SK-N-SH (cell line): ENCODE measurements around the gene SUSD3. TPM values are rescaled to one million over a fixed set of nuclear protein-coding genes. Genes with fewer than 3 reads are reported as not detected.
A peak's percentile ranks its signal among the peaks of the same experiment; 100 is the strongest.

Experiments used
- CTCF ChIA-PET: fragments of 300-600, 350-600 bp; formaldehyde crosslinking; extraction: SDS; loops from one replicate; lab custom pipeline; 2021; lab: Yijun Ruan, JAX
- POLR2A ChIA-PET: fragments of 350-600 bp; sonication (Branson Sonifier 250); formaldehyde crosslinking; extraction: SDS; loops from one replicate; lab custom pipeline; 2020; ENCODE audit warnings: antibody characterized with exemption, inconsistent platforms; lab: Yijun Ruan, JAX
- DNase-seq: peaks from one replicate; pipeline ENCODE4 v3.0.0; 2012
- H2AFZ ChIP-seq: fragments of 200-600 bp; sonication (generic); 2 replicates; pipeline ENCODE4 v1.8.1; 2016; ENCODE audit warnings: antibody characterized with exemption, mild to moderate bottlenecking, low read depth
- H3F3A ChIP-seq: fragments of 200-600 bp; sonication (generic); replicated peaks from 2 replicates; pipeline ENCODE3; 2016; ENCODE audit warnings: antibody characterized with exemption, mild to moderate bottlenecking; ENCODE audit not compliant: insufficient read depth
- H3K27ac ChIP-seq, 2 experiments: fragments of 200-500 bp in 1 of 2; fragments of 200-600 bp in 1 of 2; sonication (Bioruptor generic) in 1 of 2; sonication (generic), shearing (Covaris generic) in 1 of 2; 2 replicates each; pipeline versions ENCODE4 v1.5.1 to v1.6.1; 2014 to 2016; ENCODE audit warnings: low read depth in 2 of 2, inconsistent platforms in 1 of 2, low read length in 1 of 2, mild to moderate bottlenecking in 1 of 2, mixed read lengths in 1 of 2
- H3K27me3 ChIP-seq: fragments of 200-600 bp; sonication (generic), shearing (Covaris generic); 2 replicates; pipeline ENCODE4 v1.6.1; 2016; ENCODE audit warnings: mixed run types; ENCODE audit not compliant: insufficient read depth
- H3K36me3 ChIP-seq, 2 experiments: fragments of 200-500 bp in 1 of 2; fragments of 200-600 bp in 1 of 2; sonication (Bioruptor generic) in 1 of 2; sonication (generic) in 1 of 2; replicated peaks in 1 of 2; 2 replicates each; pipeline versions ENCODE3 to v1.5.1; 2014 to 2016; ENCODE audit warnings: low read length in 1 of 2, mild to moderate bottlenecking in 1 of 2; ENCODE audit not compliant: insufficient read depth in 2 of 2, control insufficient read depth in 1 of 2
- H3K4me1 ChIP-seq, 2 experiments: fragments of 200-500 bp in 1 of 2; fragments of 200-600 bp in 1 of 2; sonication (Bioruptor generic) in 1 of 2; sonication (generic), shearing (Covaris generic) in 1 of 2; 2 replicates each; pipeline versions ENCODE4 v1.5.1 to v1.6.1; 2014 to 2016; ENCODE audit warnings: low read depth in 1 of 2, low read length in 1 of 2, mixed run types in 1 of 2; ENCODE audit not compliant: insufficient read depth in 2 of 2, control insufficient read depth in 1 of 2
- H3K4me2 ChIP-seq: fragments of 200-600 bp; sonication (generic), shearing (Covaris generic); 2 replicates; pipeline ENCODE4 v1.6.1; 2017; ENCODE audit warnings: mixed run types
- H3K4me3 ChIP-seq, 2 experiments: fragments of 200-500 bp in 1 of 2; fragments of 200-600 bp in 1 of 2; sonication (Bioruptor generic) in 1 of 2; sonication (generic), shearing (Covaris generic) in 1 of 2; 2 replicates each; pipeline versions ENCODE4 v1.5.1 to v1.8.1; 2014 to 2016; ENCODE audit warnings: low read depth in 2 of 2, inconsistent platforms in 1 of 2, low read length in 1 of 2, mild to moderate bottlenecking in 1 of 2, mixed read lengths in 1 of 2, moderate library complexity in 1 of 2
- H3K79me2 ChIP-seq: fragments of 200-600 bp; sonication (generic); 2 replicates; pipeline ENCODE4 v1.8.1; 2017; ENCODE audit warnings: mild to moderate bottlenecking; ENCODE audit not compliant: insufficient read depth
- H3K9ac ChIP-seq: fragments of 200-600 bp; sonication (generic); 2 replicates; pipeline ENCODE4 v1.6.1; 2017; ENCODE audit warnings: mixed run types
- H3K9me2 ChIP-seq: fragments of 200-600 bp; sonication (generic); 2 replicates; pipeline ENCODE4 v1.6.1; 2017; ENCODE audit warnings: mixed run types
- H3K9me3 ChIP-seq: fragments of 200-600 bp; sonication (generic); 2 replicates; pipeline ENCODE4 v1.6.1; 2017; ENCODE audit warnings: mixed run types, mild to moderate bottlenecking, moderate library complexity
- H4K20me1 ChIP-seq: fragments of 200-600 bp; sonication (generic); 2 replicates; pipeline ENCODE4 v1.6.1; 2017; ENCODE audit warnings: mild to moderate bottlenecking, mixed run types; ENCODE audit not compliant: insufficient read depth
- CHD2 ChIP-seq: fragments of 150-350 bp; IDR thresholded peaks from 2 replicates; pipeline ENCODE4 v1.6.1; 2018; ENCODE audit warnings: low read length; ENCODE audit not compliant: partially characterized antibody
- ELF1 ChIP-seq: IDR thresholded peaks from 2 replicates; pipeline ENCODE4 v1.4.0; 2012
- EP300 ChIP-seq, 2 experiments: IDR thresholded peaks; 2 replicates each; pipeline versions ENCODE4 v1.4.0 to v1.6.1; 2012; ENCODE audit warnings: borderline replicate concordance in 1 of 2, low read depth in 1 of 2, low read length in 1 of 2
- EZH2phosphoT487 ChIP-seq: fragments of 200-600 bp; sonication (generic); IDR thresholded peaks from 2 replicates; pipeline ENCODE4 v1.6.1; 2017; ENCODE audit warnings: low read depth, mixed run types, mild to moderate bottlenecking, antibody characterized with exemption, moderate library complexity, borderline replicate concordance
- FOSL2 ChIP-seq: IDR thresholded peaks from 2 replicates; pipeline ENCODE4 v1.4.0; 2012; ENCODE audit warnings: low read depth, mild to moderate bottlenecking, moderate library complexity, borderline replicate concordance
- FOXM1 ChIP-seq: IDR thresholded peaks from 2 replicates; pipeline ENCODE4 v1.4.0; 2012; ENCODE audit warnings: low read depth, mild to moderate bottlenecking
- JUND ChIP-seq: IDR thresholded peaks from 2 replicates; pipeline ENCODE4 v1.4.0; 2012
- MEF2A ChIP-seq: IDR thresholded peaks from 2 replicates; pipeline ENCODE4 v1.4.0; 2012; ENCODE audit warnings: low read depth, borderline replicate concordance
- RAD21 ChIP-seq: IDR thresholded peaks from 2 replicates; pipeline ENCODE4 v1.6.1; 2012; ENCODE audit warnings: mild to moderate bottlenecking, low read length
- RCOR1 ChIP-seq: fragments of 150-350 bp; IDR thresholded peaks from 2 replicates; pipeline ENCODE4 v1.6.1; 2017; ENCODE audit warnings: antibody characterized with exemption, low read length
- SIN3A ChIP-seq: IDR thresholded peaks from 2 replicates; pipeline ENCODE4 v1.6.1; 2012; ENCODE audit warnings: low read depth, mild to moderate bottlenecking, low read length, moderate library complexity, borderline replicate concordance
- TCF12 ChIP-seq: IDR thresholded peaks from 2 replicates; pipeline ENCODE4 v1.4.0; 2012
- TEAD4 ChIP-seq: IDR thresholded peaks from 2 replicates; pipeline ENCODE4 v1.4.0; 2012; ENCODE audit warnings: mild to moderate bottlenecking, borderline replicate concordance; ENCODE audit not compliant: insufficient read depth
- WGBS: methylation state at CpG from one replicate; pipeline ENCODE4 v1.1.6; 2017; ENCODE audit warnings: low lambda C conversion rate; 5-methylcytosine and 5-hydroxymethylcytosine counted together
- polyA plus RNA-seq, 3 experiments: library from polyadenylated mRNA; depleted of rRNA; stranded (reverse); fragments of >200 nt; gene quantifications; 2 replicates each; pipeline ENCODE4 v1.2.3, GENCODE V29; 2012
- TF ChIP-seq, protein P1 (sequence below): IDR thresholded peaks from 2 replicates; pipeline ENCODE4 v1.4.0; 2012; ENCODE audit warnings: low read depth, borderline replicate concordance
- TF ChIP-seq, protein P2 (sequence below): fragments of 150-350 bp; IDR thresholded peaks from 2 replicates; pipeline ENCODE4 v1.6.1; 2017; ENCODE audit warnings: antibody characterized with exemption, low read length, low read depth, borderline replicate concordance
- TF ChIP-seq, protein P3 (sequence below): fragments of 200-600 bp; sonication (generic); IDR thresholded peaks from 2 replicates; pipeline ENCODE4 v1.6.1; 2017; ENCODE audit warnings: antibody characterized with exemption, mild to moderate bottlenecking, moderate library complexity

The SUSD3 gene
- polyA plus RNA-seq, 1 of the 3 experiments (the other 2 are of a cell fraction), result 0.49 TPM

DNA sequence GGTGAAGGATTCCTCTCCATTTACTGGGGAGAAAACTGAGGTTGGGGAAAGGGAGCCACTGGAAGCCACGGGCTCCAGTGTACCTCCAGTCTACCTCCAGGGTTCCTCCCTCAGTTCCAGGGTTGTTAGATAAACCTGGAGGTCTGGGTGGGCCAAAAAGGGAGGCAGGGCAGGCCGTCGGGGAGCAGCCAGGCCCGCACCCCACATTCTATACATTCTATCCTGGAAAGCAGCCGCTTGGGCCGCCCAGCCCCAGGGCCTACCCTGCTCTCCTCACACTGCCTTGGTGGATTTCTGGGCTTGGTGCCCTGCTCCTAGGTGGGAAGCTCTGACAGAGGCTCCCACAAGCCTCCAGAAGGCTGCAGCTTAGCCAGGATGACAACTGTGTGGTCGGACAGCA is 18.1 kb upstream of the SUSD3 start:
- H3K79me2 ChIP-seq, result no peaks in the 10 kb centered on the region
- no peak overlapping the region for H3K4me3 ChIP-seq
- no peak overlapping the region for H2AFZ ChIP-seq
- H3K36me3 ChIP-seq, result no peaks in the 10 kb centered on the region
- ChIA-PET CTCF (no interaction called here), POLR2A (no interaction called here)
- H3K9me3 ChIP-seq, result no peaks in the 10 kb centered on the region
- no peak overlapping the region for H3K9ac ChIP-seq
- 71% methylated on average over 6 of the region's 7 CpGs for WGBS
- no peaks in the 10 kb centered on the region; a peak in 1 of 4 replicates for H3K4me1 ChIP-seq
- no peak overlapping the region for H3K4me2 ChIP-seq
- TF ChIP-seq TEAD4, result no peak
- no peak for TF ChIP-seq RAD21
- TF ChIP-seq ELF1, result no peak
- TF ChIP-seq RCOR1, result no peak
- DNase-seq, result no peak
- H3K27me3 ChIP-seq, result no peaks in the 10 kb centered on the region
- H3K9me2 ChIP-seq, result no peaks in the 10 kb centered on the region
- H3K27ac ChIP-seq, result no peak overlapping the region
- H4K20me1 ChIP-seq, result no peaks in the 10 kb centered on the region
- no peaks in the 10 kb centered on the region for H3F3A ChIP-seq

DNA sequence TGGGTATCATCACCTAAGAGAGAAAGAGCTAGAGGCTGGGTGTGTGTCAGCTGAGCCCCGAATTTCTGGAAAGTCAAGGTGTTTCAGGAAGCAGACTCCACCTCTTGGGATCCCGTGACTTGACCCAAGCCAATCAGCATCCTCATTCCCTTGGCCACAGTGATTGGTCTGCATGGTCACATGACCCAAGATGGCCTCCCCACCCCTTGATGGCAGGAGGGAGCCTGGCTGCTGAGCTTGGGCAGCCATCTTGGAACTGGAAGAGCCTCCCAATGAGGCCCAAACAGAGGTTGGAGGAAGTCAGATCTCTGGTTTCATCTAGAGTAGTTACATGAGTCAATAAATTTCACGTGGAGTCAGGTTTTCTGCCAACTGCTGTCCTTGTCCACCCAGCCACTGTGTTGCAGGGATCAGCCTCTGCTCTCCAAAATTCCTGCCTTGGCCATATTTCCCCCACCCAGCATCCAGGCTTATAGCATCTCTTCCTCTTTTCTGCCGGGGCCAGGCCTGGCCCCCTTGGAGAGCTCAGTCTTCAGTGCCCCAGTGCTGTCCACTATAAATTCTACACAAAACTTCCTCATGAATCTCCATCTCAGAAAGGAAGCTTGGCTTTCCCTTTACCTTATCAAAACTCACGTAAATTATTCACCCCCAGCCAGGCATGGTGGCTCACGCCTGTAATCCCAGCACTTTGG is 17.2 kb upstream of the SUSD3 start:
- Histone ChIP-seq H4K20me1 (no peaks in the 10 kb centered on the region), H3K4me1 (no peaks in the 10 kb centered on the region; a peak in 1 of 4 replicates), H3K27me3 (no peaks in the 10 kb centered on the region), H3K4me2 (no peak overlapping the region), H3K4me3 (no peak overlapping the region), H3K36me3 (no peaks in the 10 kb centered on the region), H3K9ac (no peak overlapping the region), H3K27ac (no peak overlapping the region), H3K9me3 (no peaks in the 10 kb centered on the region), H3K9me2 (no peaks in the 10 kb centered on the region), H3K79me2 (no peaks in the 10 kb centered on the region), H2AFZ (no peak overlapping the region), H3F3A (no peaks in the 10 kb centered on the region)
- 72% methylated on average over 6 of the region's 6 CpGs for WGBS
- TF ChIP-seq, protein P1, sequence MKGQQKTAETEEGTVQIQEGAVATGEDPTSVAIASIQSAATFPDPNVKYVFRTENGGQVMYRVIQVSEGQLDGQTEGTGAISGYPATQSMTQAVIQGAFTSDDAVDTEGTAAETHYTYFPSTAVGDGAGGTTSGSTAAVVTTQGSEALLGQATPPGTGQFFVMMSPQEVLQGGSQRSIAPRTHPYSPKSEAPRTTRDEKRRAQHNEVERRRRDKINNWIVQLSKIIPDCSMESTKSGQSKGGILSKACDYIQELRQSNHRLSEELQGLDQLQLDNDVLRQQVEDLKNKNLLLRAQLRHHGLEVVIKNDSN, result peak; percentile 63; the same call in 1 of the 2 replicates
- no peak for TF ChIP-seq EP300 (IDR thresholded peaks at IDR 0.05; ENCODE audit: borderline replicate concordance in 1 of 2, low read depth in 1 of 2, low read length in 1 of 2)
- no peak for DNase-seq
- POLR2A ChIA-PET, result no interaction called here
- CTCF ChIA-PET, result no interaction called here

DNA sequence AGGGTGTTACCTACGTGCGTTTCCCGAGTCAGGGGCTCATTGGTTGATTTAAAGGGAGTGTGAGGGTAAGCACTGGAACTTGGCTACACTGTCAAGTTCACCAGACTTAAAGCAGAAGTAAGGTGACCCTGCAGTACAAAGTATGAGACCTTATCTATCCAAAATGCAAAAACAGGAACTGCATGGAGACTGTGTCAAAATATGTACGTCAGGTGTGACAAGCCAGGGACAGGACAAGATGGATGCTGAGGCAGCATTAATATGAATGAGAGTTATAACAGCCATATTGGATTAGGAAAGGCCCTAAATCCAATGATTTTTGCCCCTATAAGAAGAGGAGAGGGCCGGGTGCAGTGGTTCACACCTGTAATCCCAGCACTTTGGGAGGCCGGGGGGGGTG is 15.4 kb upstream of the SUSD3 start:
- 68% methylated on average over 6 of the region's 6 CpGs for WGBS
- no peaks in the 10 kb centered on the region for H3K9me2 ChIP-seq
- TF ChIP-seq TEAD4 (no peak), MEF2A (no peak), CHD2 (no peak), SIN3A (no peak), FOXM1 (no peak), FOSL2 (no peak), TCF12 (no peak), EZH2phosphoT487 (no peak), JUND (no peak)
- TF ChIP-seq, protein P2, sequence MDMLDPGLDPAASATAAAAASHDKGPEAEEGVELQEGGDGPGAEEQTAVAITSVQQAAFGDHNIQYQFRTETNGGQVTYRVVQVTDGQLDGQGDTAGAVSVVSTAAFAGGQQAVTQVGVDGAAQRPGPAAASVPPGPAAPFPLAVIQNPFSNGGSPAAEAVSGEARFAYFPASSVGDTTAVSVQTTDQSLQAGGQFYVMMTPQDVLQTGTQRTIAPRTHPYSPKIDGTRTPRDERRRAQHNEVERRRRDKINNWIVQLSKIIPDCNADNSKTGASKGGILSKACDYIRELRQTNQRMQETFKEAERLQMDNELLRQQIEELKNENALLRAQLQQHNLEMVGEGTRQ, result no peak
- TF ChIP-seq, protein P3, sequence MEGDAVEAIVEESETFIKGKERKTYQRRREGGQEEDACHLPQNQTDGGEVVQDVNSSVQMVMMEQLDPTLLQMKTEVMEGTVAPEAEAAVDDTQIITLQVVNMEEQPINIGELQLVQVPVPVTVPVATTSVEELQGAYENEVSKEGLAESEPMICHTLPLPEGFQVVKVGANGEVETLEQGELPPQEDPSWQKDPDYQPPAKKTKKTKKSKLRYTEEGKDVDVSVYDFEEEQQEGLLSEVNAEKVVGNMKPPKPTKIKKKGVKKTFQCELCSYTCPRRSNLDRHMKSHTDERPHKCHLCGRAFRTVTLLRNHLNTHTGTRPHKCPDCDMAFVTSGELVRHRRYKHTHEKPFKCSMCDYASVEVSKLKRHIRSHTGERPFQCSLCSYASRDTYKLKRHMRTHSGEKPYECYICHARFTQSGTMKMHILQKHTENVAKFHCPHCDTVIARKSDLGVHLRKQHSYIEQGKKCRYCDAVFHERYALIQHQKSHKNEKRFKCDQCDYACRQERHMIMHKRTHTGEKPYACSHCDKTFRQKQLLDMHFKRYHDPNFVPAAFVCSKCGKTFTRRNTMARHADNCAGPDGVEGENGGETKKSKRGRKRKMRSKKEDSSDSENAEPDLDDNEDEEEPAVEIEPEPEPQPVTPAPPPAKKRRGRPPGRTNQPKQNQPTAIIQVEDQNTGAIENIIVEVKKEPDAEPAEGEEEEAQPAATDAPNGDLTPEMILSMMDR, result no peak
- H3K9ac ChIP-seq, result no peak overlapping the region
- H3F3A ChIP-seq, result no peaks in the 10 kb centered on the region
- H3K27ac ChIP-seq, result no peak overlapping the region
- H4K20me1 ChIP-seq, result no peaks in the 10 kb centered on the region
- DNase-seq, result no peak
- H2AFZ ChIP-seq, result no peak overlapping the region
- H3K9me3 ChIP-seq, result no peaks in the 10 kb centered on the region
- no peaks in the 10 kb centered on the region for H3K79me2 ChIP-seq
- no peaks in the 10 kb centered on the region for H3K4me1 ChIP-seq
- no peaks in the 10 kb centered on the region for H3K27me3 ChIP-seq
- no peaks in the 10 kb centered on the region for H3K36me3 ChIP-seq
- POLR2A ChIA-PET, result no interaction called here
- no peak overlapping the region for H3K4me2 ChIP-seq
- no peak overlapping the region for H3K4me3 ChIP-seq
- CTCF ChIA-PET, result no interaction called here
